Mesendoderm (in vitro differentiated cells): ENCODE measurements around the gene SERINC2.

Source experiments
- DNase-seq: peaks from one replicate; pipeline ENCODE4 v3.0.0; 2013
- H2AK5ac ChIP-seq: 2 replicates; pipeline ENCODE4 v1.6.1; 2013; ENCODE audit warnings: low read length, inconsistent platforms
- H2BK120ac ChIP-seq: 2 replicates; pipeline ENCODE4 v1.6.1; 2013; ENCODE audit warnings: low read depth, mild to moderate bottlenecking, low read length, moderate library complexity, mixed read lengths
- H2BK15ac ChIP-seq: replicated peaks from 2 replicates; pipeline ENCODE4 v1.6.1; 2013; ENCODE audit warnings: low read depth, mild to moderate bottlenecking, moderate library complexity
- H2BK5ac ChIP-seq: 2 replicates; pipeline ENCODE4 v1.6.1; 2013; ENCODE audit warnings: low read length, inconsistent platforms
- H3K18ac ChIP-seq: 2 replicates; pipeline ENCODE4 v1.6.1; 2013; ENCODE audit warnings: mild to moderate bottlenecking, low read length, mixed read lengths
- H3K23ac ChIP-seq: one replicate; pipeline ENCODE4 v1.6.1; 2013; ENCODE audit warnings: low read length
- H3K27ac ChIP-seq: 2 replicates; pipeline ENCODE4 v1.5.1; 2013; ENCODE audit warnings: low read depth, mild to moderate bottlenecking, inconsistent platforms, low read length, moderate library complexity
- H3K27me3 ChIP-seq: 2 replicates; pipeline ENCODE4 v1.6.1; 2013; ENCODE audit warnings: low read length, control low read depth, mild to moderate bottlenecking, inconsistent platforms; ENCODE audit not compliant: insufficient read depth, poor library complexity
- H3K36me3 ChIP-seq: 2 replicates; pipeline ENCODE4 v1.6.1; 2013; ENCODE audit warnings: low read length, inconsistent platforms; ENCODE audit not compliant: control insufficient read depth, insufficient read depth
- H3K4ac ChIP-seq: one replicate; pipeline ENCODE4 v1.6.1; 2013; ENCODE audit warnings: low read depth, mild to moderate bottlenecking, low read length, moderate library complexity
- H3K4me1 ChIP-seq: 2 replicates; pipeline ENCODE4 v1.6.1; 2013; ENCODE audit warnings: low read depth, low read length, inconsistent platforms; ENCODE audit not compliant: control insufficient read depth
- H3K4me2 ChIP-seq: 2 replicates; pipeline ENCODE4 v1.6.1; 2013; ENCODE audit warnings: low read length
- H3K4me3 ChIP-seq: 2 replicates; pipeline ENCODE4 v1.5.1; 2013; ENCODE audit warnings: mild to moderate bottlenecking, low read length
- H3K56ac ChIP-seq: one replicate; pipeline ENCODE4 v1.6.1; 2013; ENCODE audit warnings: low read length
- H3K79me1 ChIP-seq: 2 replicates; pipeline ENCODE4 v1.6.1; 2013; ENCODE audit warnings: low read length, inconsistent platforms
- H3K79me2 ChIP-seq: 2 replicates; pipeline ENCODE4 v1.6.1; 2013; ENCODE audit warnings: mild to moderate bottlenecking, low read length; ENCODE audit not compliant: control insufficient read depth, insufficient read depth
- H3K9ac ChIP-seq: 2 replicates; pipeline ENCODE4 v1.6.1; 2013; ENCODE audit warnings: low read length, inconsistent platforms
- H4K5ac ChIP-seq: one replicate; pipeline ENCODE4 v1.6.1; 2013; ENCODE audit warnings: low read length
- H4K8ac ChIP-seq: one replicate; pipeline ENCODE4 v1.6.1; 2013; ENCODE audit warnings: low read depth, mild to moderate bottlenecking, control low read depth, low read length, moderate library complexity
- WGBS: extraction: QIAGEN DNeasy Blood & Tissue Kit; methylation state at CpG from one replicate; pipeline ENCODE4 v1.1.7; 2013; ENCODE audit warnings: low lambda C conversion rate, missing lambda C conversion rate; ENCODE audit not compliant: insufficient coverage; ENCODE audit errors: extremely low coverage; 5-methylcytosine and 5-hydroxymethylcytosine counted together

SERINC2 gene

GRCh38 chr1:31418626-31419323, 5.8 kb downstream of the SERINC2 start:
- Histone ChIP-seq H3K27me3 (no peaks in the 10 kb centered on the region), H3K79me2 (no peaks in the 10 kb centered on the region), H2AK5ac (no peak overlapping the region), H3K27ac (no peak overlapping the region), H4K8ac (no peak overlapping the region), H2BK5ac (no peak overlapping the region), H3K56ac (no peak overlapping the region), H3K4ac (no peak overlapping the region), H2BK15ac (no peak overlapping the region), H3K79me1 (no peaks in the 10 kb centered on the region), H3K36me3 (no peaks in the 10 kb centered on the region), H3K4me2 (no peak overlapping the region), H2BK120ac (no peak overlapping the region), H3K23ac (no peak overlapping the region), H4K5ac (no peak overlapping the region), H3K9ac (no peak overlapping the region), H3K18ac (no peak overlapping the region), H3K4me3 (no peak overlapping the region), H3K4me1 (peaks cover 2% of the 10 kb centered on the region)
- DNase-seq = no peak
- no CpG with 5 or more reads among the region's 4 CpGs for WGBS

GRCh38 chr1:31420716-31421115, 7.7 kb downstream of the SERINC2 start:
- Histone ChIP-seq H3K27me3 (no peaks in the 10 kb centered on the region), H3K23ac (no peak overlapping the region), H3K36me3 (no peaks in the 10 kb centered on the region), H3K4me2 (no peak overlapping the region), H3K56ac (no peak overlapping the region), H2AK5ac (no peak overlapping the region), H2BK5ac (no peak overlapping the region), H3K18ac (no peak overlapping the region), H3K79me2 (no peaks in the 10 kb centered on the region), H3K9ac (no peak overlapping the region), H4K5ac (no peak overlapping the region), H4K8ac (no peak overlapping the region), H2BK120ac (no peak overlapping the region), H3K4me1 (no peaks in the 10 kb centered on the region), H3K4ac (no peak overlapping the region), H2BK15ac (no peak overlapping the region), H3K79me1 (no peaks in the 10 kb centered on the region), H3K4me3 (no peak overlapping the region), H3K27ac (no peak overlapping the region)
- no peak for DNase-seq
- WGBS = no CpG with 5 or more reads among the region's 5 CpGs

GRCh38 chr1:31421371-31422040, 8.5 kb downstream of the SERINC2 start:
- Histone ChIP-seq H3K18ac (no peak overlapping the region), H3K79me1 (no peaks in the 10 kb centered on the region), H2BK120ac (no peak overlapping the region), H3K79me2 (no peaks in the 10 kb centered on the region), H3K4ac (no peak overlapping the region), H3K4me2 (no peak overlapping the region), H3K27me3 (no peaks in the 10 kb centered on the region), H3K23ac (no peak overlapping the region), H3K36me3 (no peaks in the 10 kb centered on the region), H3K4me1 (no peaks in the 10 kb centered on the region), H2AK5ac (no peak overlapping the region), H4K5ac (no peak overlapping the region), H3K56ac (no peak overlapping the region), H2BK15ac (no peak overlapping the region), H2BK5ac (no peak overlapping the region), H4K8ac (no peak overlapping the region), H3K4me3 (no peak overlapping the region), H3K27ac (no peak overlapping the region), H3K9ac (no peak overlapping the region)
- WGBS = no CpG with 5 or more reads among the region's 9 CpGs
- peak; percentile 76 for DNase-seq

- H4K8ac ChIP-seq = no peak overlapping the region
- H2BK120ac ChIP-seq = no peak overlapping the region
- DNase-seq = peak; percentile 79
- no CpG with 5 or more reads among the region's 15 CpGs for WGBS
- no peak overlapping the region for H2BK5ac ChIP-seq
- H3K4ac ChIP-seq = no peak overlapping the region
- H3K79me1 ChIP-seq = no peaks in the 10 kb centered on the region
- H2BK15ac ChIP-seq = no peak overlapping the region
- H3K56ac ChIP-seq = peak overlapping the region; percentile 34
- no peak overlapping the region for H3K23ac ChIP-seq
- H3K27me3 ChIP-seq = no peaks in the 10 kb centered on the region
- no peak overlapping the region for H3K18ac ChIP-seq
- no peaks in the 10 kb centered on the region for H3K36me3 ChIP-seq
- no peak overlapping the region for H4K5ac ChIP-seq
- H3K79me2 ChIP-seq = no peaks in the 10 kb centered on the region
- H3K4me1 ChIP-seq = no peaks in the 10 kb centered on the region
- no peak overlapping the region for H3K9ac ChIP-seq
- H3K27ac ChIP-seq = no peak overlapping the region
- no peak overlapping the region for H3K4me3 ChIP-seq
- no peak overlapping the region for H3K4me2 ChIP-seq
- no peak overlapping the region for H2AK5ac ChIP-seq
Measured at GRCh38 chr1:31422505-31423319, 9.7 kb downstream of the SERINC2 start.

GRCh38 chr1:31423418-31423947, 10.5 kb downstream of the SERINC2 start:
- Histone ChIP-seq H3K79me2 (no peaks in the 10 kb centered on the region), H3K18ac (no peak overlapping the region), H3K4me3 (no peak overlapping the region), H3K9ac (no peak overlapping the region), H2BK120ac (no peak overlapping the region), H2BK15ac (no peak overlapping the region), H3K56ac (no peak overlapping the region), H3K27ac (no peak overlapping the region), H3K27me3 (no peaks in the 10 kb centered on the region), H3K79me1 (no peaks in the 10 kb centered on the region), H3K36me3 (no peaks in the 10 kb centered on the region), H3K23ac (no peak overlapping the region), H4K5ac (no peak overlapping the region), H3K4ac (no peak overlapping the region), H2AK5ac (no peak overlapping the region), H3K4me1 (no peaks in the 10 kb centered on the region), H4K8ac (no peak overlapping the region), H2BK5ac (no peak overlapping the region), H3K4me2 (no peak overlapping the region)
- WGBS = no CpG with 5 or more reads among the region's 23 CpGs
- DNase-seq = no peak
